ENCODE results near the gene ZFR. TPM values are rescaled to one million over a fixed set of nuclear protein-coding genes. Genes with fewer than 3 reads are reported as not detected.

ZFR gene
- total and polyA plus RNA-seq, 9 of the 15 experiments (the other 6 are each of a cell fraction or from before 2014, with no cell fraction given) = 35.5 to 108 (median 71.1) TPM

DNA sequence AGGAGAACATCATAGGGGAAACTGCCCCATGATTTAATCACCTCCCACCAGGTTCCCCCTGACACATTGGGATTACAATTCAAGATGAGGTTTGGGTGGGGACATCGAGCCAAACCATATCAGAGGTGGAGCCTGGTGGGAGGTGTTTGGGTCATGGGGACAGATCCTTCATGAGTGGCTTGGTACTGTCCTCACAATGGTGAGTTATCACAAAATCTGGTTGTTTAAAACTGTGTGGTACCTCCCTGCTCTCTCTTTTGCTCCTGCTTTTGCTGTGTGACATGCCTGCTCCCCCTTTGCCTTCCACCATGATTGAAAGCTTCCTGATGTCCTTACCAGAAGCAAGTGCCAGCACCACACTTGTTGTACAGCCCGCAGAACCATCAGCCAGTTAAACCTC lies 16.2 kb upstream of the ZFR start (continued):
- TF ChIP-seq, protein P1, sequence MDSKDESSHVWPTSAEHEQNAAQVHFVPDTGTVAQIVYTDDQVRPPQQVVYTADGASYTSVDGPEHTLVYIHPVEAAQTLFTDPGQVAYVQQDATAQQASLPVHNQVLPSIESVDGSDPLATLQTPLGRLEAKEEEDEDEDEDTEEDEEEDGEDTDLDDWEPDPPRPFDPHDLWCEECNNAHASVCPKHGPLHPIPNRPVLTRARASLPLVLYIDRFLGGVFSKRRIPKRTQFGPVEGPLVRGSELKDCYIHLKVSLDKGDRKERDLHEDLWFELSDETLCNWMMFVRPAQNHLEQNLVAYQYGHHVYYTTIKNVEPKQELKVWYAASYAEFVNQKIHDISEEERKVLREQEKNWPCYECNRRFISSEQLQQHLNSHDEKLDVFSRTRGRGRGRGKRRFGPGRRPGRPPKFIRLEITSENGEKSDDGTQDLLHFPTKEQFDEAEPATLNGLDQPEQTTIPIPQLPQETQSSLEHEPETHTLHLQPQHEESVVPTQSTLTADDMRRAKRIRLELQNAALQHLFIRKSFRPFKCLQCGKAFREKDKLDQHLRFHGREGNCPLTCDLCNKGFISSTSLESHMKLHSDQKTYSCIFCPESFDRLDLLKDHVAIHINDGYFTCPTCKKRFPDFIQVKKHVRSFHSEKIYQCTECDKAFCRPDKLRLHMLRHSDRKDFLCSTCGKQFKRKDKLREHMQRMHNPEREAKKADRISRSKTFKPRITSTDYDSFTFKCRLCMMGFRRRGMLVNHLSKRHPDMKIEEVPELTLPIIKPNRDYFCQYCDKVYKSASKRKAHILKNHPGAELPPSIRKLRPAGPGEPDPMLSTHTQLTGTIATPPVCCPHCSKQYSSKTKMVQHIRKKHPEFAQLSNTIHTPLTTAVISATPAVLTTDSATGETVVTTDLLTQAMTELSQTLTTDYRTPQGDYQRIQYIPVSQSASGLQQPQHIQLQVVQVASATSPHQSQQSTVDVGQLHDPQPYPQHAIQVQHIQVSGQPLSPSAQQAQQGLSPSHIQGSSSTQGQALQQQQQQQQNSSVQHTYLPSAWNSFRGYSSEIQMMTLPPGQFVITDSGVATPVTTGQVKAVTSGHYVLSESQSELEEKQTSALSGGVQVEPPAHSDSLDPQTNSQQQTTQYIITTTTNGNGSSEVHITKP (IDR thresholded peaks at IDR 0.05; ENCODE audit: partially characterized antibody) = peak; percentile 98
- TF ChIP-seq FOXK2 (conservative IDR thresholded peaks at IDR 0.05 in 1 of 2, IDR thresholded peaks at IDR 0.05 in 1 of 2; ENCODE audit: low read depth in 2 of 2) (peak in 1 of 2 experiments; percentile 55; a peak in 1 of 4 replicates), ESRRA (IDR thresholded peaks at IDR 0.05; ENCODE audit: borderline replicate concordance, low read depth) (no peak), SNRNP70 (optimal IDR thresholded peaks at IDR 0.05; ENCODE audit: low read depth, low read length) (no peak), ZC3H11A (IDR thresholded peaks at IDR 0.05; ENCODE audit: low read depth, low read length) (no peak), ETV1 (tag; conservative IDR thresholded peaks at IDR 0.05; ENCODE audit: low read depth) (no peak)
- TF ChIP-seq, protein P2, sequence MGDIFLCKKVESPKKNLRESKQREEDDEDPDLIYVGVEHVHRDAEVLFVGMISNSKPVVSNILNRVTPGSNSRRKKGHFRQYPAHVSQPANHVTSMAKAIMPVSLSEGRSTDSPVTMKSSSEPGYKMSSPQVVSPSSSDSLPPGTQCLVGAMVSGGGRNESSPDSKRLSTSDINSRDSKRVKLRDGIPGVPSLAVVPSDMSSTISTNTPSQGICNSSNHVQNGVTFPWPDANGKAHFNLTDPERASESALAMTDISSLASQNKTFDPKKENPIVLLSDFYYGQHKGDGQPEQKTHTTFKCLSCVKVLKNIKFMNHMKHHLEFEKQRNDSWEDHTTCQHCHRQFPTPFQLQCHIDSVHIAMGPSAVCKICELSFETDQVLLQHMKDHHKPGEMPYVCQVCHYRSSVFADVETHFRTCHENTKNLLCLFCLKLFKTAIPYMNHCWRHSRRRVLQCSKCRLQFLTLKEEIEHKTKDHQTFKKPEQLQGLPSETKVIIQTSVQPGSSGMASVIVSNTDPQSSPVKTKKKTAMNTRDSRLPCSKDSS (IDR thresholded peaks at IDR 0.05; ENCODE audit: low read depth, partially characterized antibody) = no peak
